AG09319 (cell line): ENCODE measurements around the gene KCNJ13.

Experiments used
- DNase-seq: peaks from one replicate; pipeline ENCODE4 v3.0.0-alpha.2; 2010; ENCODE audit warnings: low read depth; ENCODE audit errors: extremely low read depth
- TF ChIP-seq, protein P1 (sequence below): IDR thresholded peaks from 2 replicates; pipeline ENCODE4 v1.5.1; 2011; ENCODE audit warnings: low read depth, mild to moderate bottlenecking, inconsistent platforms, low read length, moderate library complexity

The KCNJ13 gene

DNA sequence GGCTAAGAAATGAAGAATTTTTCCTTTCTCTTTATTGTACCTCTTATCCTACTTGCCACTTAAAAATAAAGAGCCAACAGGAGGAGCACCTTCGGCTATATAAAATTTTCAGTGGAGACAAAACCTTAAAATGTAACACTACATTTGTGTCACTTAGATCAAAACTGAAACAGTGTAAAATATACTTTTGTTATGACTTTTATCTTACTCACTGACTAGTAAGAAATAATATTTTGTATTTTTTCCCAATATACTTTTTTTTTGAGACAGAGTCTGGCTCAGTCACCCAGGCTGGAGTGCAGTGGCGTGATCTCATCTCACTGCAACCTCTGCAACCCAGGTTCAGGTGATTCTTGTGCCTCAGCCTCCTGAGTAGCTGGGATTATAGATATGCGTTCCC lies 28.3 kb downstream of the KCNJ13 start:
- TF ChIP-seq, protein P1, sequence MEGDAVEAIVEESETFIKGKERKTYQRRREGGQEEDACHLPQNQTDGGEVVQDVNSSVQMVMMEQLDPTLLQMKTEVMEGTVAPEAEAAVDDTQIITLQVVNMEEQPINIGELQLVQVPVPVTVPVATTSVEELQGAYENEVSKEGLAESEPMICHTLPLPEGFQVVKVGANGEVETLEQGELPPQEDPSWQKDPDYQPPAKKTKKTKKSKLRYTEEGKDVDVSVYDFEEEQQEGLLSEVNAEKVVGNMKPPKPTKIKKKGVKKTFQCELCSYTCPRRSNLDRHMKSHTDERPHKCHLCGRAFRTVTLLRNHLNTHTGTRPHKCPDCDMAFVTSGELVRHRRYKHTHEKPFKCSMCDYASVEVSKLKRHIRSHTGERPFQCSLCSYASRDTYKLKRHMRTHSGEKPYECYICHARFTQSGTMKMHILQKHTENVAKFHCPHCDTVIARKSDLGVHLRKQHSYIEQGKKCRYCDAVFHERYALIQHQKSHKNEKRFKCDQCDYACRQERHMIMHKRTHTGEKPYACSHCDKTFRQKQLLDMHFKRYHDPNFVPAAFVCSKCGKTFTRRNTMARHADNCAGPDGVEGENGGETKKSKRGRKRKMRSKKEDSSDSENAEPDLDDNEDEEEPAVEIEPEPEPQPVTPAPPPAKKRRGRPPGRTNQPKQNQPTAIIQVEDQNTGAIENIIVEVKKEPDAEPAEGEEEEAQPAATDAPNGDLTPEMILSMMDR: no peak
- no peak for DNase-seq

DNA sequence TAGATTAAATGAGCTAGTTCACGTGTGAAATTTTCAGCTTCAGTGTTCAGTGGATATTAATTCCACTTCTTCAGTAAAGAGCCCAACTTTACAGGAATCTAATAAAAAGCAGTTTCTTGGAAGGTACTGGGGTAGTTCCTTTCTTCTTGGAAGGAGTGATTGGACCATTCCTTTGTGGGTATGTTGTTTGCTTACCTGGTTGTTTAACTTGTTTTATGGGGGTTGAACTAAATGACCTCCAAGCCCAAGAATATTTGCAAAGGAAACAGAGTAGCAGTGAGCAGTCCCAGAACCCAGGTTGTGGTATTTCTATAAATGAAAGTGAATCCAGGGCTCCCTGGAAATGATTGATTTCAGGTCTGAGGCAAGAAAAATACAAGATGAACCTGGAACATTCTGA lies 31.4 kb downstream of the KCNJ13 start:
- no peak for DNase-seq
- TF ChIP-seq, protein P1: no peak

DNA sequence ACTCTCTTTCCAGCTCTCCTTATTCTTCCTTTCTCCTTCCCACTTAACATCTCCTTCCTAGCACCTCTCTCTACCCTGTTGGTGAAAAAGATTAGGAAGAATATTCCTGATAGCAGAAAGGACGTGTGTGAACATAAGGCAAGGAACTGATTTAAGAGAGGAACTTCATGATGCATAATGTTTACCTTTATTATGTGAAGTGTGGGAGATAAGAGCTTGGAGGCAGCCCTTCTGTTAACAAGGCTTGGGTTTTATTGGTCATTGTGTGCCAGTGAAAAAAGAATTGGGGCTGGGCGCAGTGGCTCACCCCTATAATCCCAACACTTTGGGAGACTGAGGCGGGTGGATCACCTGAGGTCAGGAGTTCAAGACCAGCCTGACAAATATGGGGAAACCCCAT lies 34.4 kb downstream of the KCNJ13 start:
- TF ChIP-seq, protein P1: no peak
- no peak for DNase-seq

DNA sequence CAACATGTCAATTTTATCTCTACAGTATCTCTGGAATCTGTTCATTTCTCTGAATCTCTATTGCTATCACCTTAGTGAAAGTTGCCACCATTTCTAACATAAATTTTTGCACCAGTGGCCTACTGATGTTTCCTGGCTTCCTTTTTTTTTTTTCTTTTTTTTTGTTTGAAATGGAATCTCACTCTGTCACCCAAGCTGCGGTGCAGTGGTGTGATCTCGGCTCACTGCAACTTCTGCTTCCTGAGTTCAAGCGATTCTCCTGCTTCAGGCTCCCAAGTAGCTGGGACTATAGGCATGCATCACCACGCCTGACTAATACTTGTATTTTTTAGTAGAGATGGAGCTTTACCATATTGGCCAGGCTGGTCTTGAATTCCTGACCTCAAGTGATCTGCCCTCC lies 35.1 kb downstream of the KCNJ13 start:
- no peak for DNase-seq
- TF ChIP-seq, protein P1: no peak

DNA sequence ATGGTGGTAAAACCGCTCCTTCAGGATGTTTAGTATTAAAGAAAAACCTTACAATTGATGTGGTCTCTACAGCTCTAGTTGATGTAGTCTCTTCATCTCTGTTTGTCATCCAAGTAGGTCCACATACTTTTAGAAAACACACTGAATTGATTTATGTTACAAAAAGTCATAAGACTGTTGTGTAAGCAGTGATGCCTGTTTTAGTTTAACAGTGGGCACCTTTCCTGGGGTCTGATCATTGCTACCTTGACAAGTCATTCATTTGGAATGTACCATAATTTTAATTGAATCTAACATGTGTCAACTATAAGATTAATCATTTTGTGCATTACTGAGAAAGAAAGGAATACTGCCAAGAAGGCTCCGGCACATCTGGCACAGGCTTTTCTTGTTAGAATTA lies 44.9 kb downstream of the KCNJ13 start:
- DNase-seq: peak; percentile 11
- TF ChIP-seq, protein P1: no peak

DNA sequence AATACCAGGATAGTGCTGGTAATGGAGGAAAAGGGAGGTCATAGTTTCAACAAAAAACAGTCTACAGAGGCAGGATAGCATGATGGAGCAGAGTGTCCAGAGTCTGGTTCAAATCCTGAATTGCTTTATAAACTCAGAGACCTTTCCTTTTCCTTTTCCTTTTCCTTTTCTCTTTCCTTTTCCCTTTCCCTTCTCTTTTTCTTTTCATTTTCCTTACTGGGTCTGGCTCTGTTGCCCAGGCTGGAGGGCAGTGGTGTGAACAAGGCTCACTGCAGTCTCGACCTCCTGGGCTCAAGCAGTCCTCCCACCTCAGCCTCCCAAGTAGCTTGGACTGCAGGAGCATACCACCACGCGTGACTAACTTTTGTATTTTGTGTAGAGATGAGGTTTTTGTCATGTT lies 47.6 kb downstream of the KCNJ13 start:
- TF ChIP-seq, protein P1: no peak

DNA sequence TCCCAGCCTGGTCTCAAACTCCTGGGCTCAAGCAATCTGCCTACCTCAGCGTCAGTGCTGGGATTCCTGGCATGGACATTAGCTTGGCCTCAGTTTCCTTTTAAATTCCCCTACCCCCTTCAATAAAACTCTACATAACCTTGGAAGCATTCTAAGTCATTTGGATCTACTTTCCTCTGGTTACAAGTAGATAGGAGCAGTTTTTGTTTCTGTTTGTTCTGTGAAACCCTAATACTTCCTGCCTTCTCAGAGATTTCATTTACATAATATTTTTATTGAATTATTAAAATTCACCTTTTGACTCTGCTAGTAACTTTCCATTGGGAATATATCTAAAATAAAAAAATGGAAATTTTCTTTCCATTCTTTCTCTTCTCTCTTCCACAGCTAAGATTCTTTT lies 53.3 kb downstream of the KCNJ13 start:
- DNase-seq: no peak
- TF ChIP-seq, protein P1: no peak

More for the DNA sequence above, 47.6 kb downstream of the KCNJ13 start:
- no peak for DNase-seq
